ENCODE results near the gene MTCP1.

GRCh38 chrX:155023907-155024833, 46.8 kb downstream of the MTCP1 start:
- no peak for TF ChIP-seq CTCF (IDR thresholded peaks at IDR 0.05)
- TF ChIP-seq POLR2AphosphoS5 (IDR thresholded peaks at IDR 0.05), result no peak

Measured in stomach (tissue), 4 donors.